DND-41 (cell line): ENCODE results near the gene DCUN1D2.

ENCODE experiments used
- CTCF ChIP-seq: IDR thresholded peaks from 2 replicates; pipeline ENCODE4 v1.5.1; 2012; ENCODE audit warnings: borderline replicate concordance, low read length, moderate library complexity, mild to moderate bottlenecking; ENCODE audit not compliant: poor library complexity, severe bottlenecking; ENCODE audit errors: extremely low read depth
- EZH2 ChIP-seq: IDR thresholded peaks from 3 replicates; pipeline ENCODE4 v1.6.1; 2012; ENCODE audit warnings: borderline replicate concordance, low read depth, mild to moderate bottlenecking, moderate library complexity, low read length, inconsistent platforms; ENCODE audit not compliant: severe bottlenecking

- no peak for TF ChIP-seq CTCF
- TF ChIP-seq EZH2, result no peak
Observed at GRCh38 chr13:113534236-113534860, 43.8 kb upstream of the DCUN1D2 start.
